Activated naive CD8-positive, alpha-beta T cell treated with anti-CD3 and anti-CD28 coated beads for 36 hours (primary cell): ENCODE results near the gene AGBL5. TPM values are rescaled to one million over a fixed set of nuclear protein-coding genes. Genes with fewer than 3 reads are reported as not detected.
"Not testable (repeated sequence)": the region's sequence is repeated elsewhere in the genome, so short reads cannot be mapped to it uniquely, and the experiment has no call there.

ENCODE experiments used
- DNase-seq: peaks from one replicate; pipeline ENCODE4 v3.0.0; 2021
- H3K27ac Mint-ChIP-seq: one replicate; pipeline ENCODE4 v1.8.0; 2022; ENCODE audit warnings: mild to moderate bottlenecking, moderate library complexity, mixed read lengths
- H3K27me3 Mint-ChIP-seq: one replicate; pipeline ENCODE4 v1.8.0; 2022; ENCODE audit warnings: mild to moderate bottlenecking, mixed read lengths
- H3K36me3 Mint-ChIP-seq: one replicate; pipeline ENCODE4 v1.8.0; 2021; ENCODE audit warnings: mild to moderate bottlenecking, mixed read lengths
- H3K4me1 Mint-ChIP-seq: one replicate; pipeline ENCODE4 v1.8.0; 2021; ENCODE audit warnings: mixed read lengths
- H3K4me3 Mint-ChIP-seq: one replicate; pipeline ENCODE4 v1.8.0; 2022; ENCODE audit warnings: mild to moderate bottlenecking, moderate library complexity, mixed read lengths
- H3K9me3 Mint-ChIP-seq: one replicate; pipeline ENCODE4 v1.8.0; 2022; ENCODE audit warnings: mixed read lengths
- total RNA-seq, 2 experiments: library from RNA; stranded (reverse); gene quantifications; one replicate each; pipeline ENCODE4 v1.2.3, GENCODE V29; 2021

The AGBL5 gene
- total RNA-seq, 2 experiments from 2014 or later = 14.8 to 15.2 TPM

DNA sequence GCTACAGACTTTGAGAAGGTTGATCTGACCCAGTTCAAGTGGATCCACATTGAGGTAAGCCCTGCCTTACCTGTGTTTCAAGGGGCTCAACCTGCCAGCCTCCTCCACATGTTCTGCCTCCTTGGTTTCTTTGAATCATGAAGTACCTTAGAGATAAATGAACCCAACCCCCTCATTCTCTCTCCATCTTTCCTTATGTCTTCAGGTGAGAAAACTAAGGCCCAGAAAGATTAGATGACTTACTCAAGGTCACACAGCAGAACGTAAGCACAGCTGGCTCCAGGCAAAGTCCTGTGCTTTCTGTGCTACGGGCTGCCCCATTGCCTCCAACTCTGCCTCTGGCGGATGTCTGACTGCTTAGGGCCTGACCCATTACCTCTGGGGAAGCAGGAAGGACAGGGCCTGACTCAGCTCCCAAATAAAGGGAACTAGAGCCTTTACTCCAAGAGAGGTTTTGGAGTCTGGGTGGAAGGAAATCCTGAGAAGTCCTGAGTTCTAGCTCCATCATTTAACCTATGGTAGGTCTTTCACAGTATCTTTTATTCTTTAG, 45.4 kb downstream of the AGBL5 start:
- no peak for DNase-seq
- Mint-ChIP-seq H3K36me3 (no peaks in the 10 kb centered on the region), H3K27ac (no peak overlapping the region), H3K27me3 (no peaks in the 10 kb centered on the region), H3K4me1 (peaks cover 11% of the 10 kb centered on the region), H3K9me3 (no peaks in the 10 kb centered on the region), H3K4me3 (no peak overlapping the region)

DNA sequence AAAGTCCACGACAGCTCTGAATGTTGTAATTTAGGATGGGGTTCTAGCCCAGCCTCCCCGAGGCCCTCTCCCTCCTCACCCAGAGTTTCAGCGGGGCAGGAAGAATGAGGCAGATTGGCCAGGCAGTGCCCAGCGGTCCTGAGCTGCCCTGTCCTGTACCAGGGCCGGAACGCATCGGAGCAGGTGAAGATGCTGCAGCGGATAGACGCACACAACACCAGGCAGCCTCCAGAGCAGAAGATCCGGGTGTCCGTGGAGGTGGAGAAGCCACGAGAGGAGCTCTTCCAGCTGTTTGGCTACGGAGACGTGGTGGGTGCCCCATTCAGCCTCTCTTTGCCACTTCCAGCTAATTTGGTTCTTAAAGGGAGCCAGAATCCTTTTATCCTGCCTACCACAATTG, 45.9 kb downstream of the AGBL5 start:
- Mint-ChIP-seq H3K9me3 (no peaks in the 10 kb centered on the region), H3K4me1 (peaks cover 11% of the 10 kb centered on the region), H3K36me3 (peaks cover 2% of the 10 kb centered on the region), H3K27me3 (no peaks in the 10 kb centered on the region), H3K4me3 (no peak overlapping the region), H3K27ac (no peak overlapping the region)
- DNase-seq = no peak

DNA sequence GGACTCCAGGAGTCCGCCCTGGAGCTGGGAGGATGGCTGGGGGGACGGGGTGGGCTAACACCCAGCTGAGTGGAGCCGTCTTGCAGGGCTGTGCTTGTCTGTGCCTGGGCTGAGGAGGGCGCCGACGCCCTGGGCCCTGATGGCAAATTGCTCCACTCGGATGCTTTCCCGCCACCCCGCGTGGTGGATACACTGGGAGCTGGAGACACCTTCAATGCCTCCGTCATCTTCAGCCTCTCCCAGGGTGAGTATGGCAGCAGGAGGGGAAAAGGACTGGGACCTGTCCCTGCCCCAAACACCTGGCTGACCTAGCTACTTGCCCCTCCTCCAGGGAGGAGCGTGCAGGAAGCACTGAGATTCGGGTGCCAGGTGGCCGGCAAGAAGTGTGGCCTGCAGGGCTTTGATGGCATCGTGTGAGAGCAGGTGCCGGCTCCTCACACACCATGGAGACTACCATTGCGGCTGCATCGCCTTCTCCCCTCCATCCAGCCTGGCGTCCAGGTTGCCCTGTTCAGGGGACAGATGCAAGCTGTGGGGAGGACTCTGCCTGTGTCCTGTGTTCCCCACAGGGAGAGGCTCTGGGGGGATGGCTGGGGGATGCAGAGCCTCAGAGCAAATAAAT, 48.0 kb downstream of the AGBL5 start:
- Mint-ChIP-seq H3K4me1 (peaks cover 11% of the 10 kb centered on the region), H3K27me3 (no peaks in the 10 kb centered on the region), H3K27ac (no peak overlapping the region), H3K9me3 (no peaks in the 10 kb centered on the region), H3K4me3 (no peak overlapping the region), H3K36me3 (peaks cover 2% of the 10 kb centered on the region)
- no peak for DNase-seq

DNA sequence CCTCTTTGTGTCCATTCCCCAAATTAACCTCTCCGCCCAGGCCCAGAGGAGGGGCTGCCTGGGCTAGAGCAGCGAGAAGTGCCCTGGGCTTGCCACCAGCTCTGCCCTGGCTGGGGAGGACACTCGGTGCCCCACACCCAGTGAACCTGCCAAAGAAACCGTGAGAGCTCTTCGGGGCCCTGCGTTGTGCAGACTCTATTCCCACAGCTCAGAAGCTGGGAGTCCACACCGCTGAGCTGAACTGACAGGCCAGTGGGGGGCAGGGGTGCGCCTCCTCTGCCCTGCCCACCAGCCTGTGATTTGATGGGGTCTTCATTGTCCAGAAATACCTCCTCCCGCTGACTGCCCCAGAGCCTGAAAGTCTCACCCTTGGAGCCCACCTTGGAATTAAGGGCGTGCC, 48.6 kb downstream of the AGBL5 start:
- peaks cover 2% of the 10 kb centered on the region for H3K36me3 Mint-ChIP-seq
- H3K4me1 Mint-ChIP-seq = peaks cover 11% of the 10 kb centered on the region
- no peak overlapping the region for H3K27ac Mint-ChIP-seq
- no peaks in the 10 kb centered on the region for H3K9me3 Mint-ChIP-seq
- no peak for DNase-seq
- H3K4me3 Mint-ChIP-seq = no peak overlapping the region
- no peaks in the 10 kb centered on the region for H3K27me3 Mint-ChIP-seq

DNA sequence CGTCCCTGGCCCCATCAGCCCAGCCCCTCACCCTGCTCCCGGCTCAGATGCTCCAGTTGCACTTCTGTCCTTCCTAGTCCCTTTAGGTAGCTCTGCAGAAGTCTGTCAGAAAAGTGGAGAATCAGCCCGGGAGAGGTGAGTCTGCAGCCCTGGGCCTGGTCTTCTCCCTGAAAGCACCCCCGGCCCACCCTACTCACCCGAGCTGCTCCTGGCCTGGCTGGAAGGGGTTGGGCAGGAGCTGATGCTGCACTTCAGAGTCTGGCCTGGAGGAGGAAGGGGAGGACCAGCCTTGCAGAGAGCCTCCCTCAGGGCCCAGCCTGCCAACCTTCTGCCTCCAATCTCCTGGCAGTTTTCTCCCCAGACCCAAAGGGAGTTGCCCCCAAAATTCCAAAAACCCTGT, 50.9 kb downstream of the AGBL5 start:
- no peak overlapping the region for H3K27ac Mint-ChIP-seq
- H3K4me3 Mint-ChIP-seq = no peak overlapping the region
- H3K36me3 Mint-ChIP-seq = peaks cover 2% of the 10 kb centered on the region

DNA sequence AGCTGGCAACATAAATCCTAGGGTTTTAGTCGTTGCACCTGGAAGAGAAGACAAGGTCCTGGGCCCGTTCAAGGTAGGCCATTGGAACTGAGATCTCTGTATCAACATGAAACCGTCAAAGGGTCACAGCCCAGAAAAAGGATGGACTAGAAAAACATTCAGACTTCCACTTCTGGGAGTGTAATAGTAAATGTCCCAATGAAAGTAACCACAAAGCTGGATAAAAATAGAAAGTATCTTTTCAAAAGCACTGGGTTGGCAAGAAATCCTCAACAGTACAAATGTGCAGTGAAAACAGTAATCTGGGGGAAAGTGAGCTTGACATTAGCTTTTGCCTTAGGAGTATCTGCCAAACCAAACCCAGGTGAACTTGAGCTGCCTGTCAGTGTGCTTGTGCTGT, 54.5 kb downstream of the AGBL5 start:
- Mint-ChIP-seq H3K4me1 (no peaks in the 10 kb centered on the region), H3K9me3 (no peaks in the 10 kb centered on the region), H3K36me3 (peaks cover 2% of the 10 kb centered on the region), H3K27ac (no peak overlapping the region), H3K4me3 (no peak overlapping the region), H3K27me3 (no peaks in the 10 kb centered on the region)
- DNase-seq = no peak

More for the DNA sequence above, 50.9 kb downstream of the AGBL5 start:
- Mint-ChIP-seq H3K27me3 (no peaks in the 10 kb centered on the region), H3K9me3 (no peaks in the 10 kb centered on the region), H3K4me1 (no peaks in the 10 kb centered on the region)
- no peak for DNase-seq

DNA sequence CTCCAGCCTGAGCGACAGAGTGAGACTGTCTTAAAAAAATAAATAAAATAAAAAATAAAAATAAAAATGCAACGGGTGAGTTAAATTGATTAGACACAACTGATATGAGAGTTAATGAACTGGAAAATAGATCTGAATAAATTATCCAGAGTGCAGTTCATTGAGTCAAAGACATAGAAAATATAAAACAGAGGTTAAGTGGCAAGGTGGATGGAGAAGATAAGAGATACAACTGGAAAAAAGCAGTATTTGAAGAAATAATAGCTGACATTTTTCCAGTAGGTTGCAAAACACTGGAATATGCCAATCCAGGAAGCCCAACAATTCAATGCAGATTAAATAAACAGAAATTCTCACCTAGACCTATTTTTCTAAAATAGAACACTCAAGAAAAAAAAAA, 56.8 kb downstream of the AGBL5 start:
- DNase-seq = no peak

DNA sequence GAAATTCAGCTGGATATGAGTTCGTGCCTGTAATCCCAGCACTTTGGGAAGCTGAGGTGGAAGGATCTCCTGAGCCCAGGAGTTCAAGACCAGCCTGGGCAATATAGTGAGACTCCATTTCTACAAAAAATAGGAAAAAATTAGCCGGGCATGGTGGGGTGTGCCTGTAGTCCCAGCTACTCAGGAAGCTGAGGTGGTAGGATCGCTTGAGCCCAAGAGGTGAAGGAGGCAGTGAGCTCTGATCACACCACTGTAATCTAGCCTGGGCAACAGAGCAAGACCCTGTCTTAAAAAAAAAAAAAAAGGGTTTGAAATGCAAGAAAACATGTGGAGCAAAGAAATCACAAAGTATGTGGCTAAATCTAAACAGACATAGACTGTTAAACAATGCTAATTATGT, 57.6 kb downstream of the AGBL5 start:
- no peaks in the 10 kb centered on the region for H3K36me3 Mint-ChIP-seq
- H3K27me3 Mint-ChIP-seq = no peaks in the 10 kb centered on the region
- no peaks in the 10 kb centered on the region for H3K9me3 Mint-ChIP-seq
- DNase-seq = no peak
- no peak overlapping the region for H3K4me3 Mint-ChIP-seq
- H3K27ac Mint-ChIP-seq = no peak overlapping the region
- peaks cover 4% of the 10 kb centered on the region for H3K4me1 Mint-ChIP-seq

More for the DNA sequence above, 56.8 kb downstream of the AGBL5 start:
- Mint-ChIP-seq H3K4me1 (peaks cover 4% of the 10 kb centered on the region), H3K36me3 (no peaks in the 10 kb centered on the region), H3K27ac (no peak overlapping the region), H3K9me3 (no peaks in the 10 kb centered on the region), H3K4me3 (no peak overlapping the region), H3K27me3 (no peaks in the 10 kb centered on the region)

DNA sequence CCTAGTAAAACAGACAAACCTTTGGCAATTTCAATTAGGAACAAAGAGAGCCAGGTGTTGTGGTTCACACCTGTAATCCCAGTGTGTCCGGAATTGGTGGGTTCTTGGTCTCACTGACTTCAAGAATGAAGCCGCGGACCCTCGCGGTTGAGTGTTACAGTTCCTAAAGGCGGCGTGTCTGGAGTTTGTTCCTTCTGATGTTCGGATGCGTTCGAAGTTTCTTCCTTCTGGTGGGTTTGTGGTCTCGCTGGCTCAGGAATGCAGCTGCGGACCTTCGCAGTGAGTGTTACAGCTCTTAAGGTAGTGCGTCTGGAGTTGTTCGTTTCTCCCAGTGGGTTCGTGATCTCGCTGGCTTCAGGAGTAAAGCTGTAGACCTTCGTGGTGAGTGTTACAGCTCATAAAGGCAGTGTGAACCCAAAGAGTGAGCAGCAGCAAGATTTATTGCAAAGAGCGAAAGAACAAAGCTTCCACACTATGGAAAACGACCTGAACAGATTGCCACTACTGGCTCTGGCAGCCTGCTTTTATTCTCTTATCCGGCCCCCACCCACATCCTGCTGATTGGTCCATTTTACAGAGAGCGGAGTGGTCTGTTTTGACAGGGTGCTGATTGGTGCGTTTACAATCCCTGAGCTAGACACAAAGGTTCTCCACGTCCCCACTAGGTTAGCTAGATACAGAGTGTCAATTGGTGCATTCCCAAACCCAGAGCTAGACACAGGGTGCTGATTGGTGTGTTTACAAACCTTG, 59.3 kb downstream of the AGBL5 start:
- H3K27me3 Mint-ChIP-seq, H3K9me3 Mint-ChIP-seq, DNase-seq, H3K27ac Mint-ChIP-seq, H3K4me1 Mint-ChIP-seq, H3K4me3 Mint-ChIP-seq, H3K36me3 Mint-ChIP-seq: not testable (repeated sequence)

DNA sequence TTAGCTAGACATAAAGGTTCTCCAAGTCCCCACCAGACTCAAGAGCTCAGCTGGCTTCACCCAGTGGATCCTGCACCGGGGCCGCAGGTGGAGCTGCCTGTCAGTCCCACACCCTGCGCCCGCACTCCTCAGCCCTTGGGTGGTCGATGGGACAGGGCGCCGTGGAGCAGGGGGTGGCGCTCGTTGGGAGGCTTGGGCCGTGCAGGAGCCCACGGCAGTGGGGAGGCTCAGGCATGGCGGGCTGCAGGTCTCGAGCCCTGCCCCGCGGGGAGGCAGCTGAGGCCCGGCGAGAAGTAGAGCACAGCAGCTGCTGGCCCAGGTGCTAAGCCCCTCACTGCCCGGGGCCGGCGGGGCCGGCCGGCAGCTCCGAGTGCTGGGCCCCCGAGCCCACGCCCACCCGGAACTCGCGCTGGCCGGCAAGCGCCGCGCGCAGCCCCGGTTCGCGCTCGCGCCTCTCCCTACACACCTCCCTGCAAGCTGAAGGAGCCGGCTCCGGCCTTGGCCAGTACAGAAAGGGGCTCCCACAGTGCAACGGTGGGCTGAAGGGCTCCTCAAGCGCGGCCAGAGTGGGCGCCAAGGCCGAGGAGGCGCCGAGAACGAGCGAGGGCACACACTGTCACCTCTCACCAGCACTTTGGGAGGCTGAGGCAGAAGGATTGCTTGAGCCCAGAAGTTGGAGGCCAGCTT, 60.1 kb downstream of the AGBL5 start:
- not testable (repeated sequence) for H3K4me3 Mint-ChIP-seq, H3K9me3 Mint-ChIP-seq, H3K27ac Mint-ChIP-seq, H3K27me3 Mint-ChIP-seq, H3K36me3 Mint-ChIP-seq, DNase-seq, H3K4me1 Mint-ChIP-seq

DNA sequence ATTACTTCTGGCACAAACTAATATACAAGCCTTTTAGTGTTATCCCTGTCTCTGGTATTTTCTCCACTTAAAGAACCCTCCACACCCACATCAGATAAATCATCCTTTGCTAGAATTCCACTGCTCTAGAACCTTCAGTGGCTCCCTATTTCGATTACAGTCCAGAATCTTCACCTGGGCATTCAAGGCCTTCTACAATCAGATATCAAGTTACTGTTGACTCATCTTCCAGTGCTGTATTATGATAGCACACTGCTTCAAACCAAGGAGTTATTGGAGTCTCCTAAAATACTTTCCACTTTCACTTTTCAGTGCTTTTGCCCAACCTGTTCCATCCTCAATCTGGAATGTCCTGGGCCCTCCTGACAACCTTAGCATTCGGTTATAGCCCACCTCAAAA, 64.1 kb downstream of the AGBL5 start:
- Mint-ChIP-seq H3K36me3 (peaks cover 6% of the 10 kb centered on the region), H3K4me1 (peaks cover 13% of the 10 kb centered on the region), H3K27ac (no peak overlapping the region), H3K27me3 (peaks cover 21% of the 10 kb centered on the region), H3K4me3 (no peak overlapping the region), H3K9me3 (no peaks in the 10 kb centered on the region)
- DNase-seq = no peak

DNA sequence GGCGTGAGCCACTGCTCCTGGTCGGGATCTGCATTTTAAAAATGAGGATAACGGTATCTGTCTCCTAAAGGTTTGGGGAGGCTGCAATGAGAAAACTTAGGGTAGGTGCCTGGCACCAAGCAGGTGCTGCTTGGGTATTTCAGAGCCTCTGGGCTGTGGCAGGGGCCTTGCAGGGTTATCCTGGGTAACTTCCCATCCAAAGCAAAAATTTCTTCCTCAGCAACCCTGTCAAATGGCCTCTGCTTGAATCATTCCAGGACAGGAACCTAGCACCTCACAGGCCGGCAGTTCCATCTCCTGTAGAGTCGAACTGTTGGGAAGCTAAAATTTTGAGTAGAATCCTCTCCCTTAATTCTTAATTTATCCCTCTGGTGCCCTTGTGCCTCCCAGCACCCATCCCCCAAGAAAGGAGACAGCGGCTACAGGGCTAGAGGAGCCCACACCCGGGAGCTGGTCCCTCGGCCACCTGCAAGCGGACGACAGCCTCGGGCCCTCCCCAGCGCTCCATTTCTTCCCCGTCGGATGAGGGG, 66.6 kb downstream of the AGBL5 start:
- no peaks in the 10 kb centered on the region for H3K9me3 Mint-ChIP-seq

DNA sequence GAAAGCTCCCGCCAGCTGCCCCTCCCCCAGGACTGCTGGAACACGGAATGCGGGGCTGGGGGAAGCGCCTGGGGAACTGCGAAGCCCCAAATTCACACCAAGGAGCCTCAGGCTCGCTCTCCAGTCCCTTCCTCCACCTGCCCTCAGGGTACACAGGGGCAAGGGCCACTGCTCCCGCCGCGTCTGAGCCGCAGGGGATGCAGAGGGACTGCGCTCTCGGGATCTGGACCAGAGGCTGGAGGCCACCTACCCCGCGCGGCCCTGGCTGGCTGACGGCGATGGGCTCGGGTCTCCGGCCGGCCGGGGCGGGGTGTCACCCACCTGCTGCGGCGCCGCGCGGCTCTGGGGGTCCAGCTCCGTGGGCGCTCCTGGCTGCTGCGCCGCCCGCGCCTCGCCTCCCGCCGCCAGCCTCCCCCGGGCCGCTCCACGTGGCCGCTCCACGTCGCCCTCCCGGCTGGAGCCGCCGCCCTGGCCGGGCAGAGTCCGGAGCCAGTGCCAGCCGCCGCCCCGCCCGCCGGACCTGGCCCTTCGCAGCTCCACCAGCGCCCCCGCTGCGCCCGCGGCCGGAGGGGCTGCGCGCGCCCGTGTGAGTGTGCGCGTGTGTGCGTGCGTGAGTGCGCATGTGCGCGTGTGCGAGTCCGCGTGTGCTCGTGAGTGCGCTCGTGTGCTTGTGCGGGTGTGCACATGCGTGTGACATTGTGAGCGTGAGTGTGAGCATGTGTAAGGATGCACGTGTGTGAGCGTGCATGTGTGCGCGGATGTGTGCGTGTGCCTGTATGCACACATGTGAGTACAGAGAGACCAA, 67.3 kb downstream of the AGBL5 start, which contains the start of gene CGREF1:
TSS of gene CGREF1 (minus strand) at position 604 of the 805 bp plus-strand sequence. CDS start 14,762 bp downstream, outside the sequence.
- peaks cover 26% of the 10 kb centered on the region for H3K27me3 Mint-ChIP-seq
- H3K36me3 Mint-ChIP-seq = peaks cover 6% of the 10 kb centered on the region
- DNase-seq = peak; percentile 25
- peaks cover 14% of the 10 kb centered on the region for H3K4me1 Mint-ChIP-seq
- H3K9me3 Mint-ChIP-seq = no peaks in the 10 kb centered on the region
- peak within 1 kb of the TSS; percentile 34 for H3K27ac Mint-ChIP-seq
- H3K4me3 Mint-ChIP-seq = peak within 1 kb of the TSS; percentile 78

More for the DNA sequence above, 66.6 kb downstream of the AGBL5 start:
- peaks cover 10% of the 10 kb centered on the region for H3K4me1 Mint-ChIP-seq
- peak overlapping the region; percentile 70 for H3K4me3 Mint-ChIP-seq
- peaks cover 26% of the 10 kb centered on the region for H3K27me3 Mint-ChIP-seq
- no peak for DNase-seq
- H3K36me3 Mint-ChIP-seq = peaks cover 6% of the 10 kb centered on the region
- no peak overlapping the region for H3K27ac Mint-ChIP-seq

DNA sequence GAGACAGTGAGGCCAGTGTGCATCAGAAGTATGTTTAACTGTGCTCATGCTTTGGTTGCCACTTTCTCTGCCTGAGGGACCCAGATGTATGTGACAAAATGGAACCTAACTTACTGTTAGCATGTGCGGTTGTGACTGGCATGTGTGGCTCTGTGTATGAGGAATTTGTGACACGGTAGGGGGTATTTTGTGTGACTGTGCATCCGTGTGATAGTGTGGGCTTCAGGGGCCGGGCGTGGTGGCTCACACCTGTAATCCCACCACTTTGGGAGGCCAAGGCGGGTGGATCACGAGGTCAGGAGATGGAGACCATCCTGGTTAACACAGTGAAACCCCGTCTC, 67.8 kb downstream of the AGBL5 start:
- H3K9me3 Mint-ChIP-seq, DNase-seq, H3K36me3 Mint-ChIP-seq: not testable (repeated sequence)
- Mint-ChIP-seq H3K4me1 (peaks cover 18% of the 10 kb centered on the region), H3K27me3 (peaks cover 26% of the 10 kb centered on the region), H3K27ac (peak overlapping the region; percentile 34), H3K4me3 (peak overlapping the region; percentile 78)
